GM12878 (cell line): ENCODE results near the gene KCNA2. TPM values are rescaled to one million over a fixed set of nuclear protein-coding genes. Genes with fewer than 3 reads are reported as not detected.

Experiments used
- ATAC-seq: fragments of 200-7000 bp; cut with Tn5 transposase; 3 replicates; pipeline ENCODE4 v1.9.1; 2020; ENCODE audit warnings: mild to moderate bottlenecking, moderate library complexity
- BruUV-seq: library from RNA; stranded (reverse); fragments of 400-500 nt; replicated peaks from 2 replicates; lab custom pipeline; 2021; lab: Mats Ljungman, UMichigan
- CTCF ChIA-PET: fragments of 300-600 bp; sonication (Branson Sonifier 250); formaldehyde crosslinking; extraction: SDS; loops from one replicate; lab custom pipeline; 2021; ENCODE audit warnings: inconsistent platforms; lab: Yijun Ruan, JAX
- POLR2A ChIA-PET: fragments of 350-600 bp; formaldehyde crosslinking; extraction: SDS; loops from one replicate; lab custom pipeline; 2021; ENCODE audit warnings: inconsistent platforms; lab: Charles Lee
- RAD21 ChIA-PET: fragments of 300-600 bp; sonication (Branson Sonifier 250); formaldehyde crosslinking; loops from one replicate; lab custom pipeline; 2023; ENCODE audit warnings: antibody characterized with exemption; ENCODE audit not compliant: unreplicated experiment; lab: Charles Lee
- SMC1A ChIA-PET: fragments of 300-600 bp; sonication (Branson Sonifier 250); formaldehyde crosslinking; loops from one replicate; lab custom pipeline; 2023; ENCODE audit not compliant: unreplicated experiment, uncharacterized antibody; lab: Charles Lee
- DNase-seq: peaks from one replicate; pipeline ENCODE4 v3.0.0-alpha.2; 2011; ENCODE audit warnings: low read depth, low spot score
- FAIRE-seq: peaks from 3 replicates; lab custom pipeline; 2011; peaks lifted over from hg19 to GRCh38; lab: Jason Lieb, UNC
- H2AFZ ChIP-seq: 2 replicates; pipeline ENCODE4 v1.6.0; 2011; ENCODE audit warnings: low read depth, low read length, control low read depth; ENCODE audit not compliant: control insufficient read depth
- H3K27ac ChIP-seq: 2 replicates; pipeline ENCODE4 v1.5.1; 2011; ENCODE audit warnings: control low read depth; ENCODE audit not compliant: control insufficient read depth, insufficient read depth
- H3K27me3 ChIP-seq, 2 experiments: replicated peaks in 1 of 2; 2 replicates each; pipeline versions ENCODE4 v1.6.0 to v1.6.1; 2011; ENCODE audit warnings: low read length in 1 of 2; ENCODE audit not compliant: control insufficient read depth in 2 of 2, insufficient read depth in 2 of 2
- H3K36me3 ChIP-seq, 2 experiments: 2 replicates each; pipeline ENCODE4 v1.5.1; 2011; ENCODE audit warnings: low read length in 1 of 2; ENCODE audit not compliant: control insufficient read depth in 2 of 2, insufficient read depth in 2 of 2
- H3K4me1 ChIP-seq: 2 replicates; pipeline ENCODE4 v1.6.1; 2011; ENCODE audit warnings: mild to moderate bottlenecking, low read length, moderate library complexity, mixed read lengths; ENCODE audit not compliant: control insufficient read depth, insufficient read depth
- H3K4me2 ChIP-seq: 2 replicates; pipeline ENCODE4 v1.6.0; 2011; ENCODE audit warnings: control low read depth; ENCODE audit not compliant: control insufficient read depth, insufficient read depth
- H3K4me3 ChIP-seq: fragments of 200-600 bp; sonication (generic); 2 replicates; pipeline ENCODE4 v1.5.1; 2016
- H3K79me2 ChIP-seq: 2 replicates; pipeline ENCODE4 v1.6.0; 2011; ENCODE audit warnings: low read length; ENCODE audit not compliant: control insufficient read depth, insufficient read depth
- H3K9ac ChIP-seq: 2 replicates; pipeline ENCODE4 v1.8.0; 2011; ENCODE audit warnings: low read length, control low read depth, mixed read lengths; ENCODE audit not compliant: control insufficient read depth, insufficient read depth
- H3K9me3 ChIP-seq: replicated peaks from 3 replicates; pipeline ENCODE4 v1.5.1; 2011; ENCODE audit warnings: mild to moderate bottlenecking, low read length; ENCODE audit not compliant: control insufficient read depth, insufficient read depth
- H4K20me1 ChIP-seq: 2 replicates; pipeline ENCODE4 v1.6.0; 2011; ENCODE audit not compliant: control insufficient read depth, insufficient read depth
- ATF7 ChIP-seq: fragments of 450-650 bp; IDR thresholded peaks from 2 replicates; pipeline ENCODE4 v1.6.1; 2016; ENCODE audit warnings: low read depth, mild to moderate bottlenecking
- BHLHE40 ChIP-seq, 2 experiments: fragments of 450-650 bp in 1 of 2; IDR thresholded peaks; 2 replicates each; pipeline ENCODE4 v1.6.1; 2011 to 2017; ENCODE audit warnings: low read depth in 2 of 2, borderline replicate concordance in 1 of 2, improper control_type of control experiment in 1 of 2, low read length in 1 of 2, mild to moderate bottlenecking in 1 of 2
- CBFB ChIP-seq: IDR thresholded peaks from 2 replicates; pipeline ENCODE4 v1.6.1; 2016; ENCODE audit warnings: antibody characterized with exemption, low read depth
- CHD4 ChIP-seq: fragments of 200-600 bp; sonication (generic); IDR thresholded peaks from 2 replicates; pipeline ENCODE4 v1.6.1; 2016; ENCODE audit warnings: mild to moderate bottlenecking
- ETV6 ChIP-seq, 2 experiments: fragments of 450-650 bp in 1 of 2; IDR thresholded peaks in 1 of 2; conservative IDR thresholded peaks in 1 of 2; 2 replicates each; pipeline ENCODE4 v1.6.1; 2014; ENCODE audit warnings: antibody characterized with exemption in 1 of 2, borderline replicate concordance in 1 of 2, low read depth in 1 of 2, mild to moderate bottlenecking in 1 of 2, moderate library complexity in 1 of 2
- GABPA ChIP-seq: IDR thresholded peaks from 2 replicates; pipeline ENCODE4 v1.6.1; 2014; ENCODE audit warnings: antibody characterized with exemption, low read depth, mild to moderate bottlenecking, inconsistent platforms
- GATAD2B ChIP-seq: fragments of 450-650 bp; conservative IDR thresholded peaks from 2 replicates; pipeline ENCODE4 v1.6.1; 2017; ENCODE audit warnings: low read depth, mild to moderate bottlenecking, moderate library complexity
- LARP7 ChIP-seq: fragments of 450-650 bp; IDR thresholded peaks from 2 replicates; pipeline ENCODE4 v1.6.1; 2017; ENCODE audit warnings: mild to moderate bottlenecking
- MTA2 ChIP-seq: fragments of 450-650 bp; IDR thresholded peaks from 2 replicates; pipeline ENCODE4 v1.6.1; 2016; ENCODE audit warnings: low read depth, mild to moderate bottlenecking, moderate library complexity
- MXI1 ChIP-seq: fragments of 150-350 bp; IDR thresholded peaks from 2 replicates; pipeline ENCODE4 v1.6.1; 2011; ENCODE audit warnings: low read depth, mild to moderate bottlenecking, inconsistent platforms, low read length, improper control_type of control experiment
- NFYB ChIP-seq: IDR thresholded peaks from 2 replicates; pipeline ENCODE4 v1.6.1; 2011; ENCODE audit warnings: low read depth, mild to moderate bottlenecking, low read length, improper control_type of control experiment, moderate library complexity; ENCODE audit not compliant: insufficient read depth
- NR2F1 ChIP-seq: fragments of 450-650 bp; conservative IDR thresholded peaks from 2 replicates; pipeline ENCODE4 v1.6.1; 2017; ENCODE audit warnings: mild to moderate bottlenecking
- PAX8 ChIP-seq: fragments of 450-650 bp; IDR thresholded peaks from 2 replicates; pipeline ENCODE4 v1.6.1; 2017; ENCODE audit warnings: mild to moderate bottlenecking, moderate library complexity
- POLR2AphosphoS5 ChIP-seq: IDR thresholded peaks from 2 replicates; pipeline ENCODE4 v1.6.1; 2011; ENCODE audit warnings: mild to moderate bottlenecking, low read length, inconsistent platforms
- TARDBP ChIP-seq: IDR thresholded peaks from 2 replicates; pipeline ENCODE4 v1.6.1; 2016; ENCODE audit warnings: borderline replicate concordance
- ZNF622 ChIP-seq: fragments of 450-650 bp; IDR thresholded peaks from 2 replicates; pipeline ENCODE4 v1.6.1; 2017; ENCODE audit warnings: mild to moderate bottlenecking, inconsistent platforms
- WGBS: methylation state at CpG from one replicate; pipeline ENCODE4 v1.1.6; 2016; ENCODE audit warnings: low lambda C conversion rate; ENCODE audit not compliant: insufficient replicate concordance, insufficient coverage; ENCODE audit errors: missing lambda C conversion rate; 5-methylcytosine and 5-hydroxymethylcytosine counted together
- in situ Hi-C: fragments of 300-500 bp; cut with MboI; formaldehyde crosslinking; loops from 9 replicates; pipeline ENCODE4 v1.14.3; 2018; ENCODE audit warnings: mixed read lengths
- intact Hi-C: fragments of 100-400 bp; cut with micrococcal nuclease; formaldehyde crosslinking; loops from one replicate; pipeline ENCODE4 v1.14.2; 2022; ENCODE audit not compliant: unreplicated experiment
- polyA plus RNA-seq, 11 experiments: library from polyadenylated mRNA; depleted of rRNA in 4 of 11; unstranded in 6 of 11; stranded (reverse) in 5 of 11; fragments of >200 nt; fragmentation: Nextera tagmentation in 4 of 11; fragmentation: Illumina TruSeq in 1 of 11; extraction: Ambion mirVana in 4 of 11; extraction: Trizol in 1 of 11; gene quantifications; 1 replicate in 1 of 11; 2 replicates in 10 of 11; pipeline versions ENCODE4 v1.2.1 to v1.2.3, GENCODE V29; 2011 to 2016; ENCODE audit warnings: inconsistent platforms in 2 of 11, missing spikeins in 2 of 11, low read depth in 1 of 11
- total RNA-seq, 4 experiments: library from RNA; depleted of rRNA in 3 of 4; stranded (reverse); fragments of >200 nt in 3 of 4; fragmentation: Illumina TruSeq in 1 of 4; extraction: Trizol in 1 of 4; gene quantifications; 2 replicates each; pipeline versions ENCODE4 v1.2.1 to v1.2.3, GENCODE V29; 2013 to 2021
- TF ChIP-seq, protein P1 (sequence below): fragments of 450-650 bp; IDR thresholded peaks from 2 replicates; pipeline ENCODE4 v1.6.1; 2018; ENCODE audit warnings: borderline replicate concordance, mild to moderate bottlenecking; ENCODE audit not compliant: partially characterized antibody
- TF ChIP-seq, protein P2 (sequence below): IDR thresholded peaks from 2 replicates; pipeline ENCODE4 v1.6.1; 2011; ENCODE audit warnings: low read depth, mild to moderate bottlenecking, low read length, moderate library complexity, borderline replicate concordance; ENCODE audit errors: extremely low read depth
- TF ChIP-seq, protein P3 (sequence below): fragments of 450-650 bp; IDR thresholded peaks from 2 replicates; pipeline ENCODE4 v1.6.1; 2016; ENCODE audit warnings: mild to moderate bottlenecking
- TF ChIP-seq, protein P4 (sequence below): fragments of 450-650 bp; IDR thresholded peaks from 2 replicates; pipeline ENCODE4 v1.6.1; 2014; ENCODE audit warnings: mild to moderate bottlenecking

KCNA2 gene
- total and polyA plus RNA-seq, 10 of the 15 experiments (the other 5 are each of a cell fraction or from before 2014, with no cell fraction given): 0.02 to 0.56 (median 0.10) TPM; not detected in 2

DNA sequence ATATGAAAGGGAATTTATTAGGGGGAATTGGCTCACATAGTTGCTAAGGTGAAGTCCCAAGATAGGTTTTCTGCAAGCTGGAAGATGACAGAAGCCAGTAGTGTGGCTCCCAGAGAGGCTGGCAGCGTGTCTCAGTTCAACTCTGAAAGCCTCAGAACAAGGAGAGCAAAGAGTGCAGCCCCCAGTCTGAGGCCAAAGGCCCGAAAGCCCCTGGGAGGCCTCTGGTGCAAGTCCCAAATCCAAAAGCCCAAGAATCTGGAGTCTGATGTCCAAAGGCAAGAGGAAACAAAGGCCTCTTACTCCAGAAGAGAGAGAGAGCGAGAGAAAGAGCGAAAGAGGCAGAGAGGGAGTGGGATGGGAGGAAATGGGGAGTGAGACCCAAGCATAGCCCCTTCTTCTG, 18.3 kb downstream of the KCNA2 start (continued):
- TF ChIP-seq, protein P1, sequence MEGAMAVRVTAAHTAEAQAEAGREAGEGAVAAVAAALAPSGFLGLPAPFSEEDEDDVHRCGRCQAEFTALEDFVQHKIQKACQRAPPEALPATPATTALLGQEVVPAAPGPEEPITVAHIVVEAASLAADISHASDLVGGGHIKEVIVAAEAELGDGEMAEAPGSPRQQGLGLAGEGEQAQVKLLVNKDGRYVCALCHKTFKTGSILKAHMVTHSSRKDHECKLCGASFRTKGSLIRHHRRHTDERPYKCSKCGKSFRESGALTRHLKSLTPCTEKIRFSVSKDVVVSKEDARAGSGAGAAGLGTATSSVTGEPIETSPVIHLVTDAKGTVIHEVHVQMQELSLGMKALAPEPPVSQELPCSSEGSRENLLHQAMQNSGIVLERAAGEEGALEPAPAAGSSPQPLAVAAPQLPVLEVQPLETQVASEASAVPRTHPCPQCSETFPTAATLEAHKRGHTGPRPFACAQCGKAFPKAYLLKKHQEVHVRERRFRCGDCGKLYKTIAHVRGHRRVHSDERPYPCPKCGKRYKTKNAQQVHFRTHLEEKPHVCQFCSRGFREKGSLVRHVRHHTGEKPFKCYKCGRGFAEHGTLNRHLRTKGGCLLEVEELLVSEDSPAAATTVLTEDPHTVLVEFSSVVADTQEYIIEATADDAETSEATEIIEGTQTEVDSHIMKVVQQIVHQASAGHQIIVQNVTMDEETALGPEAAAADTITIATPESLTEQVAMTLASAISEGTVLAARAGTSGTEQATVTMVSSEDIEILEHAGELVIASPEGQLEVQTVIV: no peak
- TF ChIP-seq BHLHE40 (IDR thresholded peaks at IDR 0.05; ENCODE audit: borderline replicate concordance in 1 of 2, low read depth in 2 of 2, low read length in 1 of 2) (no peak), NR2F1 (no peak), ATF7 (no peak), CHD4 (no peak), GABPA (no peak)

DNA sequence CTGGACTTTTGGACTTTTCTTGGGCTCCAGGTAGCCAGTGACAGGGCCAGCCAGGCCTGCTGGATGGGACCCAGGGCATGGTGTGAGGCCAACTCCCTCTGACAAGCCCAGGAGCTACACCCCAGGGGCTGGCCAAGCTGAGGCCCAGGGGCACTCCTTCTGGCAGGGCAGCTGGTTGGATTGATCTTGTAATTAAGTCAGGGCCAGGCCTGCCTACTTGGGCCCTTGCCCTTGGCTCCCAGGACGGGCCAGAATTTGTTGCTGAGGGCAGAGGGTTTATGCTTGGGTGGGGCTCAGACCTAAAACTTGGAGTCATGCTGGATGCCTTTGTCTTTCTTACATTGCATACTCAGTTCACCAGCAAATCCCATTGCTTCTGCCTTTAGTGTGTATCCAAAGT, 20.7 kb downstream of the KCNA2 start:
- ChIA-PET POLR2A (no interaction called here), SMC1A (no interaction called here), RAD21 (no interaction called here), CTCF (interaction anchor here (0.9 kb wide), 1 partner anchor 179 kb away, joined by 3 read pairs; no protein-coding TSS in a partner anchor)
- intact Hi-C loops (no loop called here), in situ Hi-C loops (no loop called here)
- Histone ChIP-seq H3K9me3 (no peaks in the 10 kb centered on the region), H4K20me1 (no peaks in the 10 kb centered on the region), H3K9ac (no peak overlapping the region), H3K4me1 (no peaks in the 10 kb centered on the region), H3K79me2 (no peaks in the 10 kb centered on the region), H3K27ac (no peak overlapping the region), H3K27me3 (peaks cover 3% of the 10 kb centered on the region in 2 experiments; a peak in 2 of 4 replicates), H3K4me2 (no peak overlapping the region), H3K4me3 (no peak overlapping the region), H3K36me3 (no peaks in the 10 kb centered on the region), H2AFZ (no peak overlapping the region)
- WGBS: 0% methylated on average over 1 of the region's 1 CpG
- ATAC-seq (no peak), FAIRE-seq (no peak), DNase-seq (no peak)
- no TSS peak for BruUV-seq
- no peak for TF ChIP-seq TARDBP
- TF ChIP-seq NFYB: no peak
- TF ChIP-seq GATAD2B: no peak
- TF ChIP-seq, protein P2, sequence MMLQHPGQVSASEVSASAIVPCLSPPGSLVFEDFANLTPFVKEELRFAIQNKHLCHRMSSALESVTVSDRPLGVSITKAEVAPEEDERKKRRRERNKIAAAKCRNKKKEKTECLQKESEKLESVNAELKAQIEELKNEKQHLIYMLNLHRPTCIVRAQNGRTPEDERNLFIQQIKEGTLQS: no peak
- TF ChIP-seq ZNF622: no peak
- TF ChIP-seq, protein P3, sequence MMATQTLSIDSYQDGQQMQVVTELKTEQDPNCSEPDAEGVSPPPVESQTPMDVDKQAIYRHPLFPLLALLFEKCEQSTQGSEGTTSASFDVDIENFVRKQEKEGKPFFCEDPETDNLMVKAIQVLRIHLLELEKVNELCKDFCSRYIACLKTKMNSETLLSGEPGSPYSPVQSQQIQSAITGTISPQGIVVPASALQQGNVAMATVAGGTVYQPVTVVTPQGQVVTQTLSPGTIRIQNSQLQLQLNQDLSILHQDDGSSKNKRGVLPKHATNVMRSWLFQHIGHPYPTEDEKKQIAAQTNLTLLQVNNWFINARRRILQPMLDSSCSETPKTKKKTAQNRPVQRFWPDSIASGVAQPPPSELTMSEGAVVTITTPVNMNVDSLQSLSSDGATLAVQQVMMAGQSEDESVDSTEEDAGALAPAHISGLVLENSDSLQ: no peak
- no peak for TF ChIP-seq POLR2AphosphoS5
- TF ChIP-seq MXI1: no peak
- TF ChIP-seq ETV6 (conservative IDR thresholded peaks at IDR 0.05 in 1 of 2, IDR thresholded peaks at IDR 0.05 in 1 of 2; ENCODE audit: borderline replicate concordance in 1 of 2, low read depth in 1 of 2): no peak
- TF ChIP-seq, protein P4, sequence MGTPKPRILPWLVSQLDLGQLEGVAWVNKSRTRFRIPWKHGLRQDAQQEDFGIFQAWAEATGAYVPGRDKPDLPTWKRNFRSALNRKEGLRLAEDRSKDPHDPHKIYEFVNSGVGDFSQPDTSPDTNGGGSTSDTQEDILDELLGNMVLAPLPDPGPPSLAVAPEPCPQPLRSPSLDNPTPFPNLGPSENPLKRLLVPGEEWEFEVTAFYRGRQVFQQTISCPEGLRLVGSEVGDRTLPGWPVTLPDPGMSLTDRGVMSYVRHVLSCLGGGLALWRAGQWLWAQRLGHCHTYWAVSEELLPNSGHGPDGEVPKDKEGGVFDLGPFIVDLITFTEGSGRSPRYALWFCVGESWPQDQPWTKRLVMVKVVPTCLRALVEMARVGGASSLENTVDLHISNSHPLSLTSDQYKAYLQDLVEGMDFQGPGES: no peak
- TF ChIP-seq CBFB: no peak
- TF ChIP-seq MTA2: no peak
- no peak for TF ChIP-seq LARP7
- TF ChIP-seq PAX8: no peak
